Inflammatory macrophage (primary cell): ENCODE data around the gene SLC2A6.

Source experiments
- DNase-seq, 2 donors: peaks; one replicate each; pipeline ENCODE4 v3.0.0-alpha.2; 2020 to 2022

SLC2A6 gene

GRCh38 chr9:133476036-133476931, 2.6 kb downstream of the SLC2A6 start:
- peak; percentile 75 to 78 for DNase-seq

DNA sequence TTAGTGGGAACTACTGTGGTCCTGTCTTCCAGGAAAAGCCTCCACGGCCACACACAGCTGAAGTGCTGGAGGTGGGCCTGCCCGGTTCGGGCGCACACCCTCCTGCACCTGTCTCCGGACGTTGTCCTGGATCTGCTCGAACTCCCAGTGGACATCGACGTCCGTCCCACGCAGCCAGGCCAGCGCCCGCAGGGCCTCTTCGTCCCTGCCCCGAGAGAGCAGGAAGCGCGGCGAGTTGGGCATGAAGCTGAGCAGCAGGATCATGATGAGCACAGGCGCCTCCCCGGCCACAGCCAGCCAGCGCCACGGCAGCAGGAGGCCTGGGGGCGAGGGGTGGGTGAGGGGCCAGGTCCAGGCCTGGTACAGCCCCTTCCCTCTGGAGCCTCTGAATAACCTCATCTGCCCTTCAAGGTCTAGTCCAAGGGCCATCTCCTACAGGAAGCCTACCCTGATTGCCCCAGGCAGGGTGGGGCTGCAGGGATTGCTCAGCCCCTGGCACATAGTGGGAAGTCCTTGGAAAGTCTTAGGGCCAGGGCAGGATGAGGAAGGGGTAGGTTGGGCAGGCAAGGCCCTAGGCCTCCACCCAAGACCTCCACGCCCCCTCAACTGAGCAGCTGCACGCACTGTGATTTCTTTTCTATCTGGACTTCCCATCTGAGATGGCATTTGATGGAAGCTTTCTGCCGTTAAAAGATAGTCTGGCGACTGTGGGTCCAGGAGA, 3.4 kb downstream of the SLC2A6 start:
- DNase-seq, result peak; percentile 20 to 48

DNA sequence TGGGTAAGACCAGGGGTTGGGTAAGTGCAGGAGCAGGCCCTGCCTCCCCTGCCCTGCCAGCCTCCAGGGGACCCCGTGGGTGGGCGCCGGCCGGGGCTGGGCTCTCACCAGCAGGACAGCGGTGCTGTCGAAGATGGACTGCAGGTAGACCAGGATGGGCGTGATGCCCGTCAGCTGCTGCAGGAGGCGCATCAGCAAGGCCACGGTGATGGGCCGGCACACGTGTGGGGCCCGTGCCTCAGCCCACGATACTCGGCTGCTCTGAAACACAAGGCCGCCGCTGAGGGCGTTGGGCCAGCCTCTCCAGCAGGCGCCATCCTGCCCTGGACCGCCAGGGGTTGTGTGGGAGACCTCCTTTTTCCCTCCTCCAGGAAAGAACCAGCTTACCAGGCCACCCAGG, 4.0 kb downstream of the SLC2A6 start:
- no peak for DNase-seq

- DNase-seq, result peak in 1 of 2 donors; percentile 37
These were observed 4.7 kb downstream of the SLC2A6 start for GRCh38 chr9:133474215-133474614.

DNA sequence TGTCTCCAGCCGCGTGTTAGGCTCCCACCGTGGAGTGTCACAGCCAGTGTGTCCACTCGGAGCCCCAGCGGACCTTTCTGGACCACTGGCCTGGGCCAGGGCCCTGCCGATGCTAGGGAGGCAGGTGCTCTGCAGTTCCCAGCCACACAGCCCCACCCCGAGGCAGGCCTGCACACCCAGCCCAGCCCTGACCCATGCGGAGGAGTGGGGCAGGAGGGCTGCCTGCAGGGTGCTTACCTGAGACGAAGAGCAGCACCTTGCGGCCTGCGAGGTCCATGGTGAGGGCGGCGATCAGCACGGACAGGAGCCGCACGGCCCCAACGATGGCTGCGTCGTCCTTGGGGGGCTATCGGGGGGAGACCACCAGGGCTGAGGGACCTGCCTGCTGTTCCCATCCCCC, 5.2 kb downstream of the SLC2A6 start:
- DNase-seq, result no peak

- DNase-seq, result no peak
These were observed 6.0 kb downstream of the SLC2A6 start for GRCh38 chr9:133472753-133473378.

DNA sequence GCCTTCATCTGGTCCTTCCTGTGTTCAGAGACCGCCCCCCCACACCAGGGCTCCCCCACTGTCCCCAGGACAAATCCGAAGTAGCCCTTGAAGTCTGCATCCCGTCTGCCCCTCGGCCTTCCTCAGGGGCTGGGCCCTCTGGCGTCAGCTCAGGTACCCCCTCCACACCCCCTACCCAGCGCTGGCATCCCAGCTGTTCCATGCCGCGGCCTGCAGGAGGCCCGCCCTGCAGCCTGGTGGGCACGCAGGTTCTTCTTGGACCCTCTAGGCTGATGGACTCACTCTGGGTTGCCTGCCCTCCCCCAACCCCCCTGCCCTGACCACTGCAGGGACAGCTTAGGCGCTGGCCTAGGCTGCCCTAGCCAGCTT, 6.6 kb downstream of the SLC2A6 start:
- no peak for DNase-seq

DNA sequence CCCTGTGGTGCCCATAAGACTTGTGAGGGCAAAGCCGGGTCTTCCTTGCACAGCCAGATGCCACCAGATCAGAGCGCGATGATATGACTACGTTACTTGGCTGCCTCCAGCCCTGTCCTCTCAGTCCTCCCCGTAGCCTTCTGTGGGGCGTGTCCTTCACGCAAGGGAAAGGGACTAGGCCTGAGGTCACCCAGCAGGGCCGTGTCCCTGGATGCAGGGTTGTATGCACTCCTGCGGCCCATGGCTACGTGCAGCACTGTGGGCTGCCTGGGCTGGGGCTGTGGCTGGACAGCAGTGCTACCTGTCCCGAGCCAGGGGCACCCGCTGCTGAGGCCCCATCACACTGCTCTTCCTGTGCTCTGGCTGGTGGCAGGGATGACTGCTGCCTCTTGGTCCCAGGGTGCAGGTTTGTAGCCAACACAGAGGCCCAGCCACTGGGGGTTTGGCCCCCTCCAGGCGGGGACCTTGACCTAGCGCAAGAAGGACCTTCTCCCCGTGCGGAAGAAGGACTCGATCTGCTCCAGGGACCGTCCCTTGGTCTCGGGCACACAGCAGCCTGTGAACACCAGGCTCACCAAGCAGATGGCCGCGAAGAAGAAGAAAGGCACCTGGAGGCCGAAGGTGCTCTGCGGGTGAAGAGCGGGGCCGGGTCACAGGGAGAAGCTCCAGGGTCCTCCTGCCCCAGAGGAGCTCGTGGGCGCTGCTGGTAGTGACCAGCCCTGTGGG, 7.2 kb downstream of the SLC2A6 start:
- DNase-seq, result no peak

- peak; percentile 37 to 40 for DNase-seq
These were observed 7.9 kb downstream of the SLC2A6 start for GRCh38 chr9:133470988-133471387.

DNA sequence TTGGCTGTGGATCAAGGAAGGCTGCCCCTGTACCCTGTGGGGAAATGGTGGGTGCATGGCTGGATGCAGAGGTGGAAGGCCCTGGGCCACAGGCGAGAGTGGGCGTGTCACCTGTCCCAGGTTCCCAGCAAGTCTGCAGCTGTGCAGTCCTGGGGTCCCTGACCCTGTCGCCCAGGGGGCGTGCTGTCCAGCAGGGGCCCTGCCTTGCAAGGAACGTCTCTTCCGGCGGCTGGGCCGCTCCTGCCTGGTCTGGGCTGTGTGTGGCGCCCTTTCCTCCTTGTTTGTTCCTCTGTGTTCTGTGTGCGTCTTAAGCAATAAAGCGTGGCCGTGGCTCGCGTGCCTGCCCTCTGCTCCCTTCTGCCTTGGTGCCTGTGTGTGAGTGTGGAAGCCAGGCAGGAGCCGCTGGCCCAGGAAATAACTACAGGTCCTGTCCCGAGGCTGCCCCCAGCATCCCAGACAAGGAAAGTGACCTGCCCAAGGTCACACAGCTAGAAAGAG, 8.4 kb downstream of the SLC2A6 start:
- peak; percentile 32 to 60 for DNase-seq

- DNase-seq, result no peak
These were observed 10.0 kb downstream of the SLC2A6 start for GRCh38 chr9:133468777-133469421.

DNA sequence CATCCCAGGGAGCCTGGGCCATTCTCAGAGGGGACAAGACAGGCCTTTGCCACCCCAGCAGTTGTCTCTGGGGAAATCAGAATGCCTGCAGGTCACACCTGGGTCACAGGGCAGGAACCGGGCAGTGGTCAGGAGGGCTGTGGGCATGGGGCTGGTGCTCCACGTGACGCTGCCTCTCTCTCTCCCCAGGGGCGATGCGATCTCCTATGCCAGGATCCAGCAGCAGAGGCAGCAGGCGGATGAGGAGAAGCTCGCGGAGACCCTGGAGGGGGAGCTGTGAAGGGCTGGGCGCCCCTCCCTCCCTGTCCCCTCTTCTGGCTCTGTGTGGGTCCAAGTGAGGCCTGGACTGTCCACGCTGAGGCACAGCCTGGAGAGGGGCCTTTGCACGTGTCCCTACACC, 10.5 kb downstream of the SLC2A6 start:
- DNase-seq, result no peak

- DNase-seq, result no peak
These were observed 11.8 kb downstream of the SLC2A6 start for GRCh38 chr9:133467101-133467500.

DNA sequence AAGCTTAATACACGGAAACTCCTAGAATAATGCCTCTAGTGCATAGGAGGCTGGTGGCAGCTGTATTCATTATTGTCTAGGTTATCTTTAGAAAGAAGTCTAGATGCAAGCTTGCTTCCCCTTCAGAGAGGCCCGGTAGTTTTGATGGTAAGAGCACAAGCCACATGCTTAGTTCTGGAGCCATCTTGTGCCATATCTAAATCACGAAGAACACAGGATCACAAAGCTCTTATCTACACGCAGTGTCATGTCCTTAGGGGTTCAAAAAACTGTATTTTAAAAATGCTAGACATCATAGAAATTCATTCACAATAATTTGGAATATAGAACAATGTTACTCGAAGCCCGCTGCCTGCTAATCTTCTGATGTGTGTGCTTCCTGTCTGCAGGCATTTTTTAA, 12.9 kb downstream of the SLC2A6 start:
- DNase-seq, result no peak

DNA sequence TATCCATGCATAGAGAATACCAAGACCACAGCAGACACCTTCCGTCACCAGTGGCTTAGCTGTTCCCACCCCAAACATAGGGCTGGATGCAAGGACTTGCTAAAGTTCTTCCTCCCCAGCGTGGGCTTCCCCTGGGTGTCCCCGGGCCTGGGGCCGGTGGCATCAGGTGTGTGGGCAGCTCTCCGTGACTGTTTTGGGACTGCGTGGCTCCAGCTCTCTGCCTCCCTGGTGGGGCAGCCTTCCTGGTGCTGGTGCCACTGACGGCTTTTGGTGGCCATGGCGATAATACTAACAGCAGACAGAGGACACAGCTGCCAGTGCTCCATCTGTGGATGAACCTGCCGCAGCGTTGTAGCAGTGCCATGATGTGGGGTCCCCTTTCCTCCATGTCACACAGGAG, 14.3 kb downstream of the SLC2A6 start:
- no peak for DNase-seq

DNA sequence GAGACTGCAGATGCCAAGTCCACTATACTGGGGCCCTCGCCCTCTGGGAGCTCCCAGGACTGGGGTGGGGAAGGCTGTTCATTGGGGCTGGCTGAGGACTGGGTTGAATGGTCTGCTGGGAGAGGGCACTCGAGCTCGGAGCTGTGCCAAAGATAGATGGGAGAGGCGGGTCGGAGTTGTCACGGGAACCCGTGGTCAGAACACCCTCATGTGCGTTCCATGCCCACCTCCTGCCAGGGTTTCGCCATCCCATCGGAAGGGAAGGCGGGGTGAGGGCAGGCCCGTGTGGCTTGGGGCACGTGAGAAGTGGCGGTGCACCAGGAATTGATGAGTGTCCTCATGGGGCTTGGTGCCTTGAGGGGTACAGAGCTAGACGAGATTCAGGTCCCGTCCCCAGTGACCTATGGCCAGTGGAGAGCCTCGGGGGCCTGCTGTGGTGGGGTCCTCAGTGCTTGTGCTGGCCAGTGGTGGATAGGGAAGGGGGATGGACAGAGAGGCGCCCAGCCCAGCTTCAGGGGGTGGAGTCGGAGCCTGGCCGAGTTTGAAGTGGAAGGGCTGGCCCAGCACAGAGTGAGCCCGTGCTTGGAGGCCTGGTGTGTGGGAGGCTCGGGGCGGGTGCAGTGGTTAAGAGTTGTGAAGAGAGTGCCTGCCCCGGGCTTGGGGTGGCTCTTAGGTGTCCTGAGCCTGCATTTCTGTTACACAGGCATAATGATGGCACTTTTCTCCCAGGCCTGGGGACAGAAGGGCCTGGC, 14.9 kb downstream of the SLC2A6 start:
- no peak for DNase-seq

GRCh38 chr9:133463234-133463863, 15.6 kb downstream of the SLC2A6 start:
- no peak for DNase-seq

- DNase-seq, result no peak
These were observed 16.9 kb downstream of the SLC2A6 start for GRCh38 chr9:133461975-133462374.

- no peak for DNase-seq
These were observed 18.3 kb downstream of the SLC2A6 start for GRCh38 chr9:133460405-133461175.
